IMR-90 (cell line): ENCODE measurements around the gene COL5A3. TPM values are rescaled to one million over a fixed set of nuclear protein-coding genes. Genes with fewer than 3 reads are reported as not detected.

Experiments used
- ATAC-seq: fragments of 200-7000 bp; cut with Tn5 transposase; 2 replicates; pipeline ENCODE4 v1.9.1; 2020; ENCODE audit warnings: low read depth, mild to moderate bottlenecking, moderate library complexity
- BruUV-seq: library from RNA; stranded (reverse); fragments of 400-500 nt; replicated peaks from 2 replicates; lab custom pipeline; 2021; lab: Mats Ljungman, UMichigan
- CTCF ChIA-PET: fragments of 300-600 bp; formaldehyde crosslinking; extraction: SDS; loops from one replicate; lab custom pipeline; 2021; ENCODE audit warnings: antibody characterized with exemption; lab: Yijun Ruan, JAX
- POLR2A ChIA-PET: fragments of 300-600 bp; sonication (Branson Sonifier 250); formaldehyde crosslinking; loops from one replicate; lab custom pipeline; 2022; ENCODE audit warnings: antibody characterized with exemption; ENCODE audit not compliant: unreplicated experiment; lab: Charles Lee
- DNase-seq: peaks from one replicate; pipeline ENCODE4 v3.0.0; 2013
- H2AFZ ChIP-seq: replicated peaks from 2 replicates; pipeline ENCODE3; 2013; ENCODE audit warnings: low read length, mild to moderate bottlenecking; ENCODE audit not compliant: poor library complexity
- H2AK5ac ChIP-seq: 2 replicates; pipeline ENCODE4 v1.6.1; 2013; ENCODE audit warnings: low read depth, low read length, inconsistent platforms
- H2AK9ac ChIP-seq: replicated peaks from 2 replicates; pipeline ENCODE3; 2013; ENCODE audit warnings: mild to moderate bottlenecking, low read depth, low read length, moderate library complexity; ENCODE audit not compliant: poor library complexity
- H2BK120ac ChIP-seq: 2 replicates; pipeline ENCODE4 v1.6.1; 2013; ENCODE audit warnings: low read depth, low read length, inconsistent platforms
- H2BK15ac ChIP-seq: 3 replicates; pipeline ENCODE4 v1.6.1; 2013; ENCODE audit warnings: low read depth, low read length, inconsistent platforms
- H2BK20ac ChIP-seq: 2 replicates; pipeline ENCODE4 v1.6.1; 2013; ENCODE audit warnings: low read depth, mild to moderate bottlenecking, inconsistent platforms, low read length, moderate library complexity
- H2BK5ac ChIP-seq: 2 replicates; pipeline ENCODE4 v1.6.1; 2013; ENCODE audit warnings: mild to moderate bottlenecking, low read depth, low read length, inconsistent platforms; ENCODE audit not compliant: poor library complexity, severe bottlenecking
- H3K14ac ChIP-seq: replicated peaks from 2 replicates; pipeline ENCODE4 v1.6.1; 2013; ENCODE audit warnings: low read depth, low read length, inconsistent platforms
- H3K18ac ChIP-seq: 2 replicates; pipeline ENCODE4 v1.6.1; 2013; ENCODE audit warnings: low read depth, low read length, control low read depth
- H3K23ac ChIP-seq: 2 replicates; pipeline ENCODE4 v1.6.1; 2013; ENCODE audit warnings: low read depth, low read length, inconsistent platforms
- H3K27ac ChIP-seq: 2 replicates; pipeline ENCODE4 v1.5.1; 2013; ENCODE audit warnings: mild to moderate bottlenecking, control low read depth, low read length; ENCODE audit not compliant: insufficient read depth
- H3K27me3 ChIP-seq: 2 replicates; pipeline ENCODE4 v1.6.1; 2013; ENCODE audit warnings: low read length; ENCODE audit not compliant: control insufficient read depth, insufficient read depth
- H3K36me3 ChIP-seq: 2 replicates; pipeline ENCODE4 v1.6.1; 2013; ENCODE audit warnings: low read length, mixed read lengths; ENCODE audit not compliant: control insufficient read depth, insufficient read depth
- H3K4ac ChIP-seq: 2 replicates; pipeline ENCODE4 v1.6.1; 2013; ENCODE audit warnings: low read depth, low read length, inconsistent platforms
- H3K4me1 ChIP-seq: 2 replicates; pipeline ENCODE4 v1.6.1; 2013; ENCODE audit warnings: low read length, mixed read lengths; ENCODE audit not compliant: control insufficient read depth, insufficient read depth
- H3K4me2 ChIP-seq: 2 replicates; pipeline ENCODE4 v1.6.1; 2013; ENCODE audit warnings: low read depth, mild to moderate bottlenecking, control low read depth, low read length, moderate library complexity
- H3K4me3 ChIP-seq: 2 replicates; pipeline ENCODE4 v1.5.1; 2013; ENCODE audit warnings: low read depth, mild to moderate bottlenecking, control low read depth, low read length, moderate library complexity; ENCODE audit not compliant: insufficient read depth
- H3K56ac ChIP-seq: 2 replicates; pipeline ENCODE4 v1.6.1; 2013; ENCODE audit warnings: low read length, inconsistent platforms; ENCODE audit not compliant: insufficient read depth; ENCODE audit errors: extremely low read depth
- H3K79me1 ChIP-seq, 2 experiments: 2 replicates each; pipeline ENCODE4 v1.6.1; 2013; ENCODE audit warnings: low read length in 2 of 2, inconsistent platforms in 1 of 2, low read depth in 1 of 2
- H3K9ac ChIP-seq: 2 replicates; pipeline ENCODE4 v1.6.1; 2013; ENCODE audit warnings: low read depth, low read length, control low read depth
- H3K9me1 ChIP-seq: 2 replicates; pipeline ENCODE4 v1.6.1; 2013; ENCODE audit warnings: low read length, inconsistent platforms; ENCODE audit not compliant: insufficient read depth
- H3K9me3 ChIP-seq: 2 replicates; pipeline ENCODE4 v1.6.1; 2013; ENCODE audit warnings: low read length; ENCODE audit not compliant: control insufficient read depth, insufficient read depth
- H4K20me1 ChIP-seq: 2 replicates; pipeline ENCODE4 v1.6.1; 2013; ENCODE audit warnings: low read length, inconsistent platforms; ENCODE audit not compliant: insufficient read depth
- H4K5ac ChIP-seq: 2 replicates; pipeline ENCODE4 v1.6.1; 2013; ENCODE audit warnings: mild to moderate bottlenecking, low read depth, low read length, control low read depth
- H4K8ac ChIP-seq, 2 experiments: 2 replicates each; pipeline ENCODE4 v1.6.1; 2013; ENCODE audit warnings: low read depth in 2 of 2, low read length in 2 of 2, control low read depth in 1 of 2, inconsistent platforms in 1 of 2
- H4K91ac ChIP-seq: 2 replicates; pipeline ENCODE4 v1.6.1; 2013; ENCODE audit warnings: low read depth, low read length, inconsistent platforms; ENCODE audit not compliant: insufficient read depth
- CEBPB ChIP-seq: IDR thresholded peaks from 2 replicates; pipeline ENCODE4 v1.6.1; 2012; ENCODE audit warnings: low read depth, low read length, improper control_type of control experiment
- CHD1 ChIP-seq: IDR thresholded peaks from 2 replicates; pipeline ENCODE4 v1.6.1; 2012; ENCODE audit warnings: low read depth, low read length, improper control_type of control experiment
- FOS ChIP-seq: fragments of 150-350 bp; IDR thresholded peaks from 2 replicates; pipeline ENCODE4 v1.6.1; 2016; ENCODE audit warnings: low read depth, low read length
- MAFK ChIP-seq: IDR thresholded peaks from 2 replicates; pipeline ENCODE4 v1.6.1; 2012; ENCODE audit warnings: low read depth, low read length, improper control_type of control experiment
- MAZ ChIP-seq: IDR thresholded peaks from 2 replicates; pipeline ENCODE4 v1.6.1; 2012; ENCODE audit warnings: low read depth, mild to moderate bottlenecking, low read length, improper control_type of control experiment, moderate library complexity, borderline replicate concordance
- NFE2L2 ChIP-seq: fragments of 150-350 bp; IDR thresholded peaks from 2 replicates; pipeline ENCODE4 v1.6.1; 2016; ENCODE audit warnings: low read depth, mild to moderate bottlenecking, low read length
- POLR2A ChIP-seq: IDR thresholded peaks from 2 replicates; pipeline ENCODE4 v1.6.1; 2012; ENCODE audit warnings: mild to moderate bottlenecking, low read depth, low read length
- RAD21 ChIP-seq: IDR thresholded peaks from 2 replicates; pipeline ENCODE4 v1.6.1; 2012; ENCODE audit warnings: low read length, improper control_type of control experiment
- RFX5 ChIP-seq: IDR thresholded peaks from 2 replicates; pipeline ENCODE4 v1.8.0; 2012; ENCODE audit warnings: low read depth, mild to moderate bottlenecking, low read length, moderate library complexity
- SMC3 ChIP-seq: fragments of 150-350 bp; IDR thresholded peaks from 2 replicates; pipeline ENCODE4 v1.6.1; 2016; ENCODE audit warnings: low read depth, mild to moderate bottlenecking, antibody characterized with exemption, low read length, moderate library complexity
- WGBS, 2 experiments: methylation state at CpG; one replicate each; pipeline versions ENCODE4 v1.1.5 to v1.1.7; 2013; ENCODE audit warnings: missing lambda C conversion rate in 2 of 2; ENCODE audit not compliant: insufficient read length in 1 of 2; ENCODE audit errors: extremely low coverage in 2 of 2; 5-methylcytosine and 5-hydroxymethylcytosine counted together
- dilution Hi-C: fragments of 300-500 bp; cut with HindIII; formaldehyde crosslinking; loops from one replicate; pipeline ENCODE4 v1.14.3; 2018; ENCODE audit warnings: low sequenced_read_pairs; ENCODE audit not compliant: unreplicated experiment
- in situ Hi-C: fragments of 300-500 bp; cut with MboI; formaldehyde crosslinking; loops from 3 replicates; pipeline ENCODE4 v1.14.3; 2019; ENCODE audit warnings: low sequenced_read_pairs, inconsistent platforms, mixed read lengths
- intact Hi-C: fragments of 100-400 bp; cut with micrococcal nuclease; formaldehyde crosslinking; loops from 2 replicates; pipeline ENCODE4 v1.10.0; 2022
- polyA plus RNA-seq, 3 experiments: library from polyadenylated mRNA; depleted of rRNA; stranded (reverse); fragments of >200 nt; gene quantifications; 2 replicates each; pipeline ENCODE4 v1.2.3, GENCODE V29; 2012; ENCODE audit warnings: low replicate concordance in 1 of 3
- total RNA-seq: library from RNA; depleted of rRNA; stranded (reverse); fragments of >200 nt; gene quantifications from 2 replicates; pipeline ENCODE4 v1.2.3, GENCODE V29; 2012
- TF ChIP-seq, protein P1 (sequence below): fragments of 150-350 bp; IDR thresholded peaks from 2 replicates; pipeline ENCODE4 v1.6.1; 2016; ENCODE audit warnings: low read depth, mild to moderate bottlenecking, low read length, moderate library complexity, borderline replicate concordance
- TF ChIP-seq, protein P2 (sequence below): fragments of 150-350 bp; IDR thresholded peaks from 2 replicates; pipeline ENCODE4 v1.6.1; 2017; ENCODE audit warnings: mild to moderate bottlenecking, antibody characterized with exemption, low read length, low read depth

Gene COL5A3
- total and polyA plus RNA-seq, 2 of the 4 experiments (the other 2 are of a cell fraction), result 0.54 to 1.5 TPM

DNA sequence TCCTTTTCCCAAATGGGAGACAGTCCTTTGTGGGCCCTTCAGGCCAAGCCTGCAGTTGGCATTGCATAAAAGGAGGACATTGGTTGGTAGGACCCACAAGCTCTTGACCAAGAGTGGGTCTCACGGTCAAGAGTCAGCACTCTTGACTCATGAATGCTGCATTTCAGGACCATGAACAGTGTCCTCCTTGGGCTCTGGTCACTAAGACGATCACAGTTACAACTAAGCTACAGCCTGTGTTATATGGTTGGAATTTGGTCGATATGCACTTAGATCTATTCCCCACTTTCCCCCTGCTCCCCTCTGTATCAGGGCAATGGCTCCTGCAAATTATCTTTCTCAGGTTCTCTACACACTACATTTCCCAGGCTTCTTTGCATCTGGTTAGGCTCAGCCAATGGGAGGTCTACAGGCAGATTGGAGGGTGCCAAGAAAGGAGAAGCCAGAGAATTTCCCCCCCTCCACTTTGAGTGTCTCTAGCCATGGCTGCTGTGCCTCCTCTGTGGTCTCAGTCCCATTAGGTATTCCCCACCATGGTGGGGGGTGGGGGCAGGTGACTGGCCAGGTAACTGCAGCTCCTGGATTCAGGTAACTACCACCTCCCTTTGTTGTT is 70.9 kb downstream of the COL5A3 start:
- H4K5ac ChIP-seq, result no peak overlapping the region
- no peak overlapping the region for H3K4me2 ChIP-seq
- peaks cover 22% of the 10 kb centered on the region for H3K27me3 ChIP-seq
- no TSS peak for BruUV-seq
- no peak overlapping the region for H2AK5ac ChIP-seq
- no peak overlapping the region for H4K91ac ChIP-seq
- H2AK9ac ChIP-seq, result no peak overlapping the region
- no peak overlapping the region for H3K9ac ChIP-seq
- POLR2A ChIA-PET, result no interaction called here
- no peak overlapping the region for H3K23ac ChIP-seq
- WGBS, 2 experiments, result no CpG with 5 or more reads among the region's 3 CpGs
- no peaks in the 10 kb centered on the region; the same call in 1 of the 2 replicates for H4K20me1 ChIP-seq
- no peak overlapping the region for H3K56ac ChIP-seq
- H4K8ac ChIP-seq, result no peak overlapping the region
- no peak overlapping the region for H2BK120ac ChIP-seq
- peaks cover 2% of the 10 kb centered on the region; the same call in 1 of the 2 replicates for H3K9me3 ChIP-seq
- no peak overlapping the region for H3K4me3 ChIP-seq
- dilution Hi-C loops, result no loop called here
- H3K79me1 ChIP-seq, result peaks cover 0 to under 1% of the 10 kb centered on the region in 2 experiments; a peak in 1 of 4 replicates
- H2BK15ac ChIP-seq, result no peak overlapping the region
- intact Hi-C loops, result no loop called here
- H3K9me1 ChIP-seq, result peaks cover 8% of the 10 kb centered on the region
- CTCF ChIA-PET, result no interaction called here
- H3K18ac ChIP-seq, result no peak overlapping the region
- peak; percentile 53; the same call in 1 of the 2 replicates for ATAC-seq
- TF ChIP-seq POLR2A, result no peak
- TF ChIP-seq NFE2L2, result no peak
- TF ChIP-seq, protein P1, sequence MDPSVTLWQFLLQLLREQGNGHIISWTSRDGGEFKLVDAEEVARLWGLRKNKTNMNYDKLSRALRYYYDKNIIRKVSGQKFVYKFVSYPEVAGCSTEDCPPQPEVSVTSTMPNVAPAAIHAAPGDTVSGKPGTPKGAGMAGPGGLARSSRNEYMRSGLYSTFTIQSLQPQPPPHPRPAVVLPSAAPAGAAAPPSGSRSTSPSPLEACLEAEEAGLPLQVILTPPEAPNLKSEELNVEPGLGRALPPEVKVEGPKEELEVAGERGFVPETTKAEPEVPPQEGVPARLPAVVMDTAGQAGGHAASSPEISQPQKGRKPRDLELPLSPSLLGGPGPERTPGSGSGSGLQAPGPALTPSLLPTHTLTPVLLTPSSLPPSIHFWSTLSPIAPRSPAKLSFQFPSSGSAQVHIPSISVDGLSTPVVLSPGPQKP, result no peak
- TF ChIP-seq RAD21, result no peak
- no peak for TF ChIP-seq CEBPB
- TF ChIP-seq MAZ, result no peak
- TF ChIP-seq FOS, result no peak
- no peak for TF ChIP-seq RFX5
- no peak for TF ChIP-seq MAFK
- TF ChIP-seq, protein P2, sequence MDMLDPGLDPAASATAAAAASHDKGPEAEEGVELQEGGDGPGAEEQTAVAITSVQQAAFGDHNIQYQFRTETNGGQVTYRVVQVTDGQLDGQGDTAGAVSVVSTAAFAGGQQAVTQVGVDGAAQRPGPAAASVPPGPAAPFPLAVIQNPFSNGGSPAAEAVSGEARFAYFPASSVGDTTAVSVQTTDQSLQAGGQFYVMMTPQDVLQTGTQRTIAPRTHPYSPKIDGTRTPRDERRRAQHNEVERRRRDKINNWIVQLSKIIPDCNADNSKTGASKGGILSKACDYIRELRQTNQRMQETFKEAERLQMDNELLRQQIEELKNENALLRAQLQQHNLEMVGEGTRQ, result no peak
- no peak for TF ChIP-seq SMC3
- no peak for TF ChIP-seq CHD1
- H3K14ac ChIP-seq, result no peak overlapping the region
- DNase-seq, result peak; percentile 60
- no peak overlapping the region for H3K27ac ChIP-seq
- H2BK5ac ChIP-seq, result no peak overlapping the region
- H2AFZ ChIP-seq, result no peak overlapping the region
- peaks cover 2% of the 10 kb centered on the region; the same call in 1 of the 2 replicates for H3K4me1 ChIP-seq
- no peaks in the 10 kb centered on the region for H3K36me3 ChIP-seq
- H2BK20ac ChIP-seq, result no peak overlapping the region
- in situ Hi-C loops, result loop anchor here (5.0 kb wide), 2 partner anchors 63 to 88 kb away; no protein-coding TSS in a partner anchor
- no peak overlapping the region for H3K4ac ChIP-seq
